Caco-2 (cell line): Measurements from ENCODE around the gene CFAP45. TPM values are rescaled to one million over a fixed set of nuclear protein-coding genes. Genes with fewer than 3 reads are reported as not detected.

Experiments
- BruUV-seq: library from RNA; stranded (reverse); fragments of 400-500 nt; replicated peaks from 2 replicates; lab custom pipeline; 2021; lab: Mats Ljungman, UMichigan
- CTCF ChIA-PET: fragments of 300-600 bp; sonication (Branson Sonifier 250); formaldehyde crosslinking; loops from one replicate; lab custom pipeline; 2022; ENCODE audit warnings: antibody characterized with exemption; lab: Charles Lee
- POLR2A ChIA-PET: fragments of 300-600 bp; sonication (Branson Sonifier 250); formaldehyde crosslinking; loops from one replicate; lab custom pipeline; 2022; ENCODE audit warnings: antibody characterized with exemption; lab: Charles Lee
- DNase-seq, 2 experiments: peaks; one replicate each; pipeline versions ENCODE4 v3.0.0 to v3.0.0-alpha.2; 2020 to 2022
- H3K27me3 ChIP-seq: replicated peaks from 2 replicates; pipeline ENCODE4 v1.6.0; 2011; ENCODE audit warnings: low read length; ENCODE audit not compliant: control insufficient read depth, insufficient read depth
- H3K36me3 ChIP-seq: 2 replicates; pipeline ENCODE4 v1.5.1; 2011; ENCODE audit warnings: low read length; ENCODE audit not compliant: control insufficient read depth, insufficient read depth
- H3K4me1 ChIP-seq: fragments of 250-450 bp; sonication (Bioruptor Pico); 2 replicates; pipeline ENCODE4 v1.5.1; 2020; ENCODE audit warnings: mild to moderate bottlenecking
- H3K4me3 ChIP-seq: 2 replicates; pipeline ENCODE4 v1.5.1; 2011; ENCODE audit warnings: low read depth, mild to moderate bottlenecking, control low read depth, low read length
- H3K9me3 ChIP-seq: fragments of 250-450 bp; sonication (Bioruptor Pico); 2 replicates; pipeline ENCODE4 v1.5.1; 2020; ENCODE audit warnings: mild to moderate bottlenecking, moderate library complexity
- H3K27ac Mint-ChIP-seq: one replicate; pipeline ENCODE4 v1.8.0; 2022; ENCODE audit warnings: mixed read lengths; ENCODE audit not compliant: unreplicated experiment
- H3K27me3 Mint-ChIP-seq: one replicate; pipeline ENCODE4 v1.8.0; 2022; ENCODE audit warnings: mixed read lengths; ENCODE audit not compliant: insufficient read depth, unreplicated experiment
- H3K36me3 Mint-ChIP-seq: one replicate; pipeline ENCODE4 v1.8.0; 2022; ENCODE audit warnings: mild to moderate bottlenecking, mixed read lengths; ENCODE audit not compliant: insufficient read depth, unreplicated experiment
- H3K4me1 Mint-ChIP-seq: one replicate; pipeline ENCODE4 v1.8.0; 2022; ENCODE audit warnings: low read depth, mixed read lengths; ENCODE audit not compliant: unreplicated experiment
- H3K4me3 Mint-ChIP-seq: one replicate; pipeline ENCODE4 v1.8.0; 2022; ENCODE audit warnings: mild to moderate bottlenecking, moderate library complexity, mixed read lengths; ENCODE audit not compliant: unreplicated experiment
- H3K9me3 Mint-ChIP-seq: one replicate; pipeline ENCODE4 v1.8.0; 2022; ENCODE audit warnings: mixed read lengths; ENCODE audit not compliant: unreplicated experiment
- intact Hi-C: fragments of 100-400 bp; cut with micrococcal nuclease; formaldehyde crosslinking; loops from one replicate; pipeline ENCODE4 v1.10.0; 2022; ENCODE audit not compliant: unreplicated experiment
- total RNA-seq: library from RNA; stranded (reverse); gene quantifications from 2 replicates; pipeline ENCODE4 v1.2.3, GENCODE V29; 2022
- TF ChIP-seq, protein P1 (sequence below), 2 experiments: fragments of 200-600 bp in 1 of 2; IDR thresholded peaks; 1 replicate in 1 of 2; 2 replicates in 1 of 2; pipeline versions ENCODE4 v1.5.1 to v1.8.0; 2011 to 2022; ENCODE audit warnings: antibody characterized with exemption in 1 of 2, control low read depth in 1 of 2, inconsistent platforms in 1 of 2, low read depth in 1 of 2, low read length in 1 of 2, mild to moderate bottlenecking in 1 of 2, moderate library complexity in 1 of 2; ENCODE audit not compliant: insufficient read depth in 1 of 2, severe bottlenecking in 1 of 2, unreplicated experiment in 1 of 2

Gene CFAP45
- total RNA-seq, 1 experiment from 2014 or later, result 1.1 TPM

DNA sequence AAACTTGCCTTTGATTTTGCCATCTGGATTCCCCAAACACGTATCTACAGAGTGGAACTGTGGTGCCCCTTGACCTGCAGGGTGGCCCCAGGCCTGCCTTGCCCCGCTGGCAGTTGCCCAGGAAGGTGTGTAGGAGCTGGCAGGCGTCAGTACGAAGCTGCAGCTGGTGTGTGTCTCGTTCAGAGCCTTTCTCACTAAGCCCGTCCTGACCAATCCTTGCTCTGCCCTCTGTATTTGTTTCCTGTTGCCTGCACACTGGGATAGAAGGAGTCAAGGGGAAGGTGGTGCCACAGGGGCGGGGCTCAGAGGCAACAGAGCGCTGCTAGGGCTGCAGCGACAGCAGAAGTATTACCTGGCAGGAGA is 32.3 kb downstream of the CFAP45 start:
- no peaks in the 10 kb centered on the region for H3K36me3 ChIP-seq
- H3K27ac Mint-ChIP-seq, result no peak overlapping the region
- H3K4me3 ChIP-seq, result no peak overlapping the region
- TF ChIP-seq, protein P1, sequence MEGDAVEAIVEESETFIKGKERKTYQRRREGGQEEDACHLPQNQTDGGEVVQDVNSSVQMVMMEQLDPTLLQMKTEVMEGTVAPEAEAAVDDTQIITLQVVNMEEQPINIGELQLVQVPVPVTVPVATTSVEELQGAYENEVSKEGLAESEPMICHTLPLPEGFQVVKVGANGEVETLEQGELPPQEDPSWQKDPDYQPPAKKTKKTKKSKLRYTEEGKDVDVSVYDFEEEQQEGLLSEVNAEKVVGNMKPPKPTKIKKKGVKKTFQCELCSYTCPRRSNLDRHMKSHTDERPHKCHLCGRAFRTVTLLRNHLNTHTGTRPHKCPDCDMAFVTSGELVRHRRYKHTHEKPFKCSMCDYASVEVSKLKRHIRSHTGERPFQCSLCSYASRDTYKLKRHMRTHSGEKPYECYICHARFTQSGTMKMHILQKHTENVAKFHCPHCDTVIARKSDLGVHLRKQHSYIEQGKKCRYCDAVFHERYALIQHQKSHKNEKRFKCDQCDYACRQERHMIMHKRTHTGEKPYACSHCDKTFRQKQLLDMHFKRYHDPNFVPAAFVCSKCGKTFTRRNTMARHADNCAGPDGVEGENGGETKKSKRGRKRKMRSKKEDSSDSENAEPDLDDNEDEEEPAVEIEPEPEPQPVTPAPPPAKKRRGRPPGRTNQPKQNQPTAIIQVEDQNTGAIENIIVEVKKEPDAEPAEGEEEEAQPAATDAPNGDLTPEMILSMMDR (IDR thresholded peaks at IDR 0.05; ENCODE audit: insufficient read depth in 1 of 2, low read depth in 1 of 2, low read length in 1 of 2, severe bottlenecking in 1 of 2, unreplicated experiment in 1 of 2), result no peak
- H3K27me3 Mint-ChIP-seq, result no peaks in the 10 kb centered on the region
- POLR2A ChIA-PET, result no interaction called here
- no peak for DNase-seq
- no peaks in the 10 kb centered on the region for H3K9me3 Mint-ChIP-seq
- intact Hi-C loops, result no loop called here
- no peaks in the 10 kb centered on the region for H3K36me3 Mint-ChIP-seq
- CTCF ChIA-PET, result no interaction called here
- no peak overlapping the region for H3K4me3 Mint-ChIP-seq
- no peaks in the 10 kb centered on the region; the same call in 1 of the 2 replicates for H3K27me3 ChIP-seq
- no TSS peak for BruUV-seq
- no peaks in the 10 kb centered on the region for H3K4me1 ChIP-seq
- no peaks in the 10 kb centered on the region for H3K4me1 Mint-ChIP-seq
- no peaks in the 10 kb centered on the region for H3K9me3 ChIP-seq

DNA sequence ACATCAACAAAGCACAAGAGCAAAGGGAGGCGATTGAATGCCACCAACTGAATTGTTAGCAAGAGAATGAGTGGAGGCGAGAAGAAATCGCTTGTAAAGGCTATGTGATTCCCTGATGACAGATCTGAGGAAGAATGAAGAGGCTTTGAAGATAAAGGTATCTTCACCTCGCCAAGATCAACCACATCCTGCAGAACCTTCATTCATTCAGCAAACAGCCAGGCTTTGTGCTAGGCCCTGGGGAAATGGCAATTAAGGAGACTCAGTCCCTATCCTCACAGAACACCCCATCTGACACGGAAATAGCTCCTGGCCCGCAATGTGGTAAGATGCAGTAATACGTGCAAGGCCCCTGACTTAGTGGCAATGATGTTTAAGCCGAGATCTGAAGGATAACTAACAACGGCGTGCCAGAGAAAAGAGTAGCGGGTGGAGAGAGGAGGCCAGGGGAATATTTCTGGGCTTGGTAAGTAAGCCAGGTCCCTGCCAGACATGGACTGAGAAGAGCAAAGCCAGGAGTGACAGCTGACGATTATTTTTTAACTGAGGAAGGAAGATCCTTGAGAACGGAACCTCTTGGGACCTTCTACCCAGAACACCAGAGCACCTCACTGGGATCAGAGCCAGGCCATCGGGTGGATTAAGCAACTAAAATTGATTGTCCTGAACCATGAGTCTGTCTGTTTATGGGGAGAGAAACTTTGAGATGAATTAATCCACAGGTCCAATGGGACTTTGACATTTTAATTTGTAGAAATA is 32.9 kb downstream of the CFAP45 start:
- CTCF ChIA-PET, result interaction anchor here (0.6 kb wide), 1 partner anchor 215 kb away, joined by 4 read pairs; no protein-coding TSS in a partner anchor
- no peaks in the 10 kb centered on the region for H3K36me3 Mint-ChIP-seq
- Histone ChIP-seq H3K4me1 (no peaks in the 10 kb centered on the region), H3K27me3 (no peaks in the 10 kb centered on the region; the same call in 1 of the 2 replicates), H3K4me3 (no peak overlapping the region), H3K36me3 (no peaks in the 10 kb centered on the region), H3K9me3 (no peaks in the 10 kb centered on the region)
- no peaks in the 10 kb centered on the region for H3K27me3 Mint-ChIP-seq
- intact Hi-C loops, result no loop called here
- no peaks in the 10 kb centered on the region for H3K9me3 Mint-ChIP-seq
- TF ChIP-seq, protein P1 (IDR thresholded peaks at IDR 0.05; ENCODE audit: insufficient read depth in 1 of 2, low read depth in 1 of 2, low read length in 1 of 2, severe bottlenecking in 1 of 2, unreplicated experiment in 1 of 2), result no peak
- H3K4me1 Mint-ChIP-seq, result no peaks in the 10 kb centered on the region
- H3K27ac Mint-ChIP-seq, result no peak overlapping the region
- BruUV-seq, result no TSS peak
- no peak for DNase-seq
- H3K4me3 Mint-ChIP-seq, result no peak overlapping the region
- POLR2A ChIA-PET, result no interaction called here

DNA sequence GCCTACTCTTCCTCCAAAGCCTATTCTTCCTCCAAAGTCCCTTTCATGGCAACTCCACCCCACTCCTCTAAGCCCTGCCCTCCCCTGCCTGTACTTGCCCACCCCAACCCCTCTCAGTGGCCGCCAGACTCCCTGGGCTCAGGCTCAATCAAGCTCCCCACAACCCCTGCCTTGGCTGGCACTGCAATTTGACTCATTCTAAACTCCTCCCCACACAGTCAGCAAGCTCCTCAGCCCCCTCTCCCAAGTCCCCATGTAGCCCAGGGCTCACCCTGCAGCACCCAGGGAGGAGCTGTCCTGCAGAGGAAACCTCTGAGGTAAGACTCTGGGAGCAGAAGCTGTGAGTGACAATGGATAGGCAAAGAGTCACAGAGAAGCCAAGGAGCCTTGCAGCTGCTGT is 33.9 kb downstream of the CFAP45 start:
- ChIA-PET CTCF (interaction anchor here (0.6 kb wide), 1 partner anchor 216 kb away, joined by 4 read pairs; no protein-coding TSS in a partner anchor), POLR2A (interaction anchor here (0.6 kb wide), 1 partner anchor 67 kb away, joined by 3 read pairs; no protein-coding TSS in a partner anchor)
- H3K4me1 ChIP-seq, result no peaks in the 10 kb centered on the region
- no peaks in the 10 kb centered on the region for H3K27me3 Mint-ChIP-seq
- TF ChIP-seq, protein P1 (IDR thresholded peaks at IDR 0.05; ENCODE audit: insufficient read depth in 1 of 2, low read depth in 1 of 2, low read length in 1 of 2, severe bottlenecking in 1 of 2, unreplicated experiment in 1 of 2), result no peak
- no peaks in the 10 kb centered on the region for H3K9me3 Mint-ChIP-seq
- no peaks in the 10 kb centered on the region for H3K4me1 Mint-ChIP-seq
- H3K4me3 ChIP-seq, result no peak overlapping the region
- intact Hi-C loops, result no loop called here
- H3K36me3 Mint-ChIP-seq, result no peaks in the 10 kb centered on the region
- H3K36me3 ChIP-seq, result no peaks in the 10 kb centered on the region
- BruUV-seq, result no TSS peak
- no peak overlapping the region for H3K27ac Mint-ChIP-seq
- no peaks in the 10 kb centered on the region; the same call in 1 of the 2 replicates for H3K27me3 ChIP-seq
- no peak for DNase-seq
- H3K9me3 ChIP-seq, result no peaks in the 10 kb centered on the region
- no peak overlapping the region for H3K4me3 Mint-ChIP-seq
